IPS DF 4.7 (cell line): ENCODE results near the gene C11orf16.
A peak's percentile ranks its signal among the peaks of the same experiment; 100 is the strongest.
"Not testable (repeated sequence)": the region's sequence is repeated elsewhere in the genome, so short reads cannot be mapped to it uniquely, and the experiment has no call there.

Experiments used
- DNase-seq: peaks from one replicate; pipeline ENCODE4 v3.0.0-alpha.2; 2013; ENCODE audit warnings: low spot score; ENCODE audit errors: extremely low read depth

C11orf16 gene

GRCh38 chr11:8932564-8933180 lies at the start of gene C11orf16:
C11orf16 (minus strand) TSS chr11:8932947; CDS start chr11:8932308, 639 bp downstream.
- DNase-seq: no peak

DNA sequence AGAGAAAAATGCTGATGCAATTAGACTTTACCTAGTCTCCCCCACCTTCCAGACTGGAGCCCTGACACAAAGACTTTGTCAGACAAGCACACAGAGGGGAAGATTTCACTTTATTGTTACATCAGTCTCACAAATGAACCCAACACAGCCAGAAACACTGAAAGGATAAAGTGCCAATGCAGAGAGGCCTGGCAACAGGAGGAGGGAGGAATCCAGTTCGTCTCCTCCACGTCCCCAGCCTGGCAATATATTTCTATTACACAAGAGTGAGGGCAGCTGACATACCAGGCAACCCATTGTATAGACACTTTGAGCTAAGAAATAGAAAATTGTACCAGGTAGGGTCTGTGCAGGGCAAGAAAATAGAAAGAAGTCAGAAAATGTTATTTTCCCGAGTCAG lies 47.7 kb upstream of the C11orf16 start:
- DNase-seq: no peak

- DNase-seq: not testable (repeated sequence)
Observed at GRCh38 chr11:8979365-8979764, 46.6 kb upstream of the C11orf16 start.

GRCh38 chr11:8973121-8973520 lies 40.4 kb upstream of the C11orf16 start:
- no peak for DNase-seq

DNA sequence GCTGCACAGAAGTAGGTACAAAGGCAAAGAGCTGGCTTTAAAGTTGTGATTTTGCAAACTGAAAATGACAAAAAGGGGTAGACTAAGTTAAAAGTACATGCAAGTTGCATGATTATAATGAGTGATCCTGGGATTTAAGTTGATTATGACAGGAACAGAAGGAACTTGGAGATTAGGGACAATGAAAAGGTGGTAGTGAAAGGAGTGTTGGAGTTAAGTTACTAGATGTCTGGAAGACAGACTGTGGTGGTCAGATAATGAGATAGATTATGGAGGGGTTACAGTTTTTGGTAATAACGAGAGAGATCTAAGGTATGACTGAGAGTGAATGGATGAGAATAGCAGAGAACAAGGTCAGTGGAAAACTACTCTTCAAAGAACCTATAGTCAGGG lies 39.2 kb upstream of the C11orf16 start:
- DNase-seq: no peak

GRCh38 chr11:8971196-8971923 lies 38.6 kb upstream of the C11orf16 start:
- no peak for DNase-seq

GRCh38 chr11:8967184-8967583 lies 34.4 kb upstream of the C11orf16 start:
- DNase-seq: no peak

- peak; percentile 28 for DNase-seq
Observed at GRCh38 chr11:8964324-8965320, 31.9 kb upstream of the C11orf16 start, which contains the start of gene TMEM9B. TMEM9B (minus strand) TSS chr11:8964442; CDS start chr11:8964313, 129 bp downstream.

GRCh38 chr11:8963569-8964323 lies 31.0 kb upstream of the C11orf16 start:
- DNase-seq: peak; percentile 51

DNA sequence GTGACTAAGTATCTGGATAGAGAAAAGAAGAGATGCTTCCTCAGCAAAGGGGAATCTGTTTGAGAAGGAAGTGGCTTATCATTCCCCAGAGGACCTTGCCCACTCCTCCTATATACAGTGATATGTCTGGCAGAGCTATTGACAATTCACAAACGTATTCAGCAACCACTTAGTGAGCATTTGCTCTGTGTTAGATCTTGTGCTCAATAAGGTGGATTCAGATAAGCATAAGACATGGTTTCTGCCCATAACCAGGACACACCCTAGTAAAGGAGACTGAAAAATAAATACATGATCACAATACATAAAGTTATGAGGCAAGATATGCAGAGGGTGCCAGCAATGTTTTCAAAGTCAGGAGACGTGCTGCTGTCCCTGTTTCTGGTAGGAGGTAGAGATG lies 30.1 kb upstream of the C11orf16 start:
- DNase-seq: no peak

DNA sequence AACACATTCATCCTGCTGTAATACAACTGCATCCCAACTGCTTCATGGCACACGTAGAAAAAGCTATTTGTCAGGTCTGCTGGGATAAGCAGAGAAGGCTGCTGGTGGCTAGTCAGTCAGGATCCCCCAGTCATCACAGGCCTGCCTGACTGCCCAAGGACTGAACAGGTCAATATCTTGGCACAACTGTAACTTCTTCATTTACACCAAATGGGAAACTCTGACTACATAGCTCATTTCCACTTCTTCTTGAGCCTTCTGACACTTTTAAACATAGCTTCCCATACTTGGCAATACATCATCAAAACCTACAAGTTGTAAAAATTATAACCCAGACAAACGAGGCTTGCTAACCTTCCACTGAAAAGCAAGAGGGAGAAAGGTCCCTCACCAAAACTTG lies 28.7 kb upstream of the C11orf16 start:
- no peak for DNase-seq

DNA sequence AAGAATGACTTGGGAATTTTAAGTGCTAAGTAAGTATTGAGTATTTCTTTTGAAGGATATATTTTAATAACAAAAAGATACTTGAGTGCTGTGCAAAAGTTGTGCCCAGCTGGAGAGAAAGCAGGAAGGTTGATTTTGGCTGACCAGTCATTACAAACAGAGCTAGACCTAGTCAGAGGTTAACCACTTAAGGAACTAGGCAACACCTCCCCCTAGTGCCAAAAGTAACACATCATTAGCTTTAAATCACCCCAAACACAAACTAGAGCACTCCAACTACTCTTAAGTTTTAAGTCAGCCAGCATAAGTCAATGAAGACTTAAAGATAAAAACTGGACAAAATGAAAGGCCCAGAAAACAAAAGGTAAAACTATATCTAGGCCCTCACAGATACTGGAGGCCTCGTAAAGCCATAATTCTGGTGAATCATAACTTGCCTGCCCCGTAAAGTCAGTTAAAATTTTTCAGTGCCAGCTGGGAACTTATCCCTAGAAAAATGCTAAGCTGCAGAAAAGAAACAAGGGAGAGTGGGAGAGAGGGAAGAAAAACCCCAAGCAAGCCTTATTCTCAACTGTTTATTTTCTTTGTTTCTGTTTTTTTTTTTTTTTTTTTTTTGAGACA lies 26.9 kb upstream of the C11orf16 start:
- DNase-seq: no peak

DNA sequence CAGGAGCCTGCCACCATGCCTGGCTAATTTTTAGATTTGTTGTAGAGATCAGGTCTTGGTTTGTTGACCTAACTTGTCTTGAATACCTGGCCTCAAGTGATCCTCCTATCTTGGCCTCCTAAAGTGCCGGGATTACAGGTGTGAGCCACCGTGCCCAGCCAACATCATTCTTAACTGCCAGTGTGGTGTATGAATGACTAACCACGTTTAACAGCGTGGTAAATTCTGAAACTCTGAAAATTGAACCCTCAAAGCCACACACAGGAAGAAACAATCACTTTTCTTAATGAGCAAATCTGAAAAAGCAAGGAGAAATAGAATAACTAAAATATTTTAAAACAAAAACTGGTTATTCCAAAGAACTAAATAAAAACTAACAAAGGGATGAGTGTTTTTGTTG lies 24.1 kb upstream of the C11orf16 start:
- no peak for DNase-seq

DNA sequence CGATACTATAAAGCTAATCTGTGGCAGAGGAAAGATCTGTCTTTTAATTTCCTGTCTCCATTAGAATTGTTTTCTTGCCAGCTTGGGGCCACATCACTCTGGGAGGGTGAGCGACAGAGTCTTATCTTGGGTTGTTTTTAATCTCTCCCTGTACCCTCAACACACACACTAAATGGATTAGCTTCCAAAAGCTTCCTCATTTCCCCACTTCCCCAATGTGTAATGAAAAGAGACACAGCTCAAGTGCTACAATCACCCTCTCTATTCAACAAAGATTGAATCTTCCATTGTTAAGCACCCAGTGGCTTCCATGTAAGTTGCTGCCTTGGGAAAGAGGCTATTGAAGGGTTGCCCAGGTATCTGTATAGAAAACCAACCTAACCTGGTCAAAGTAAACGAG lies 16.1 kb upstream of the C11orf16 start:
- DNase-seq: no peak

GRCh38 chr11:8947230-8947943 lies 14.6 kb upstream of the C11orf16 start:
- DNase-seq: no peak

DNA sequence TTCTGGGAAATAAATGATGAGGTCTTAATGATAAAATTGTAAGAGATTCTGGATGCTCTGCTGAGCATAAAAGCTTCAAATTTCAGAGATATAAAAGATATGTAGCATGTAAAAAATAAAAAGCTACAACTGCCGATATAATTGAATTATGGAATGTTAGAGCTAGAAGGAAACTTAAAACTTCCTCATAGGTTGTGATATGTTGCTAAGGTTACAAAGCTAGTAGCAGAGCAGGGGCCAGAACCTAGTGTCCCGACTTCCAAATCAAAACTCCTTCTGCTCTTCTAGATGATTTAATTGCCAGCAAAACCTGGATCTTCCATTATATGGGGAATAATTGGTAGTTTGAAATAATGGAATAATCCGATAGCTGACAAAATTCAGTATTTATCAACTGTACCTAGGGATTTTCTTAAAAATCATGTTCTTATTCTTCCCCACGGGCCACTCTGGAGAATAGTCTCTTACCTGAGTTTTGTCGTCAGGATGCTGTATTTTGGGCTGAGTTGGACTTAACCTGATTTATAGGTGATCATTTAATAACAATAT lies 9.8 kb upstream of the C11orf16 start, which contains the start of gene ASCL3:
Gene ASCL3, minus strand, starts transcription at position 499 of the 549 bp plus-strand sequence. CDS start 4,855 bp downstream, outside the sequence.
- no peak for DNase-seq

GRCh38 chr11:8941341-8942103 lies 8.8 kb upstream of the C11orf16 start:
- no peak for DNase-seq

DNA sequence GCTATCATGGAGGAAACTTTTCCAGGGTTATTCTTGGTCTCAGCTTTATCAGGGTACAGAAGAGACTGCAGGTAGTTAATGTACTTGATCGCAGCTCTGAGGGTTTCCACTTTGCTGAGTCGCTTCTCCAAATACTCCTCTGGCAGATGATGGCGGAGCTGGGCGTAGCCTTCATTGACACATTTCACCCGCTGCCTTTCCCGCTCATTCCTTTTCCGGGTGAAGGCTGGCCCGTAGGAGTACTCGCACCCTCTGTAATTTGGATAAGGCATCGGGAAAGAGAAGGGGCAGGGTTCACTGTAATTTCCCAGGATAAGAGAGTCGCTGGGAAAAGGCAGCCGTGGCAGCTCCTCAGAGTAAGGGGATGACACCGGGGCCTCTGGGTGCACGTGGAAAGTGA lies 4.9 kb upstream of the C11orf16 start:
- DNase-seq: no peak

DNA sequence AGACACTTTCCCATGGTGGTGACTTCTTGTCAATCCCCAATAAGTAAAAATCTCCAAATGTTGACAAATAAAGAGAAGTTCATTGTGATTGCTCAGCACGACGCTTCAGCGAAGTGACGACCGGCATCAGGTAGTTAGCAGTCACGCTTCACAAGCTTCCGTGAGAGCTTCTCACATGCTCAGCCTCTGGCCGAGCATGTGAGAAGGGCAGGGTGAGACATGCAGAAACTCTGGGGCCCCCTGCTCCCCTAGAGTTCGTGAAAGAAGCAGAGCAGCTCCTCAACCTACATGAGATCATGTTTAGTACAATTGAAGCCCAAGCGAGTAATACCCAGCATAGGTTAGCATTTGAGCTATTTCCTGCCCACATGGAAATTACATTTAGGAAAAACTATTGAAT lies 4.4 kb upstream of the C11orf16 start:
- DNase-seq: no peak
